MCF 10A (cell line): ENCODE data around the gene STAT1. TPM values are rescaled to one million over a fixed set of nuclear protein-coding genes. Genes with fewer than 3 reads are reported as not detected.

ENCODE experiments used
- BruUV-seq: library from RNA; stranded (reverse); fragments of 400-500 nt; replicated peaks from 2 replicates; lab custom pipeline; 2021; lab: Mats Ljungman, UMichigan
- CTCF ChIA-PET: fragments of 300-600 bp; sonication (Branson Sonifier 250); formaldehyde crosslinking; extraction: SDS; loops from one replicate; lab custom pipeline; 2021; ENCODE audit warnings: antibody characterized with exemption, inconsistent platforms; lab: Yijun Ruan, JAX
- POLR2A ChIA-PET: fragments of 300-600, 350-650 bp; sonication (Branson Sonifier 250); formaldehyde crosslinking; extraction: SDS; loops from one replicate; lab custom pipeline; 2020; ENCODE audit warnings: antibody characterized with exemption, inconsistent platforms; lab: Yijun Ruan, JAX
- DNase-seq: peaks from one replicate; pipeline ENCODE4 v3.0.0-alpha.2; 2018; ENCODE audit not compliant: unreplicated experiment
- H3K27ac Mint-ChIP-seq: one replicate; pipeline ENCODE4 v1.8.0; 2022; ENCODE audit warnings: mild to moderate bottlenecking, low read depth, mixed read lengths; ENCODE audit not compliant: unreplicated experiment
- H3K27me3 Mint-ChIP-seq: one replicate; pipeline ENCODE4 v1.8.0; 2022; ENCODE audit warnings: mixed read lengths; ENCODE audit not compliant: insufficient read depth, unreplicated experiment
- H3K36me3 Mint-ChIP-seq: one replicate; pipeline ENCODE4 v1.8.0; 2022; ENCODE audit warnings: mild to moderate bottlenecking, moderate library complexity, mixed read lengths; ENCODE audit not compliant: insufficient read depth, unreplicated experiment
- H3K4me1 Mint-ChIP-seq: one replicate; pipeline ENCODE4 v1.8.0; 2022; ENCODE audit warnings: mixed read lengths; ENCODE audit not compliant: insufficient read depth, unreplicated experiment
- H3K4me3 Mint-ChIP-seq: one replicate; pipeline ENCODE4 v1.8.0; 2022; ENCODE audit warnings: mild to moderate bottlenecking, moderate library complexity, mixed read lengths; ENCODE audit not compliant: unreplicated experiment
- H3K9me3 Mint-ChIP-seq: one replicate; pipeline ENCODE4 v1.8.0; 2022; ENCODE audit warnings: mixed read lengths; ENCODE audit not compliant: unreplicated experiment
- intact Hi-C: fragments of 100-400 bp; cut with micrococcal nuclease; formaldehyde crosslinking; loops from 2 replicates; pipeline ENCODE4 v1.14.1; 2022
- total RNA-seq: library from RNA; stranded (reverse); gene quantifications from 2 replicates; pipeline ENCODE4 v1.2.3, GENCODE V29; 2022
- TF ChIP-seq, protein P1 (sequence below): fragments of 200-600 bp; IDR thresholded peaks from one replicate; pipeline ENCODE4 v1.8.0; 2022; ENCODE audit warnings: antibody characterized with exemption, mild to moderate bottlenecking; ENCODE audit not compliant: unreplicated experiment

STAT1 gene
- total RNA-seq, 1 experiment from 2014 or later = 36.9 TPM

- ChIA-PET POLR2A (no interaction called here), CTCF (no interaction called here)
- H3K27ac Mint-ChIP-seq = no peak overlapping the region
- H3K4me1 Mint-ChIP-seq = no peaks in the 10 kb centered on the region
- no TSS peak for BruUV-seq
- no peaks in the 10 kb centered on the region for H3K27me3 Mint-ChIP-seq
- H3K4me3 Mint-ChIP-seq = no peak overlapping the region
- intact Hi-C loops = no loop called here
- peaks cover 70% of the 10 kb centered on the region for H3K36me3 Mint-ChIP-seq
- no peak for DNase-seq
- TF ChIP-seq, protein P1, sequence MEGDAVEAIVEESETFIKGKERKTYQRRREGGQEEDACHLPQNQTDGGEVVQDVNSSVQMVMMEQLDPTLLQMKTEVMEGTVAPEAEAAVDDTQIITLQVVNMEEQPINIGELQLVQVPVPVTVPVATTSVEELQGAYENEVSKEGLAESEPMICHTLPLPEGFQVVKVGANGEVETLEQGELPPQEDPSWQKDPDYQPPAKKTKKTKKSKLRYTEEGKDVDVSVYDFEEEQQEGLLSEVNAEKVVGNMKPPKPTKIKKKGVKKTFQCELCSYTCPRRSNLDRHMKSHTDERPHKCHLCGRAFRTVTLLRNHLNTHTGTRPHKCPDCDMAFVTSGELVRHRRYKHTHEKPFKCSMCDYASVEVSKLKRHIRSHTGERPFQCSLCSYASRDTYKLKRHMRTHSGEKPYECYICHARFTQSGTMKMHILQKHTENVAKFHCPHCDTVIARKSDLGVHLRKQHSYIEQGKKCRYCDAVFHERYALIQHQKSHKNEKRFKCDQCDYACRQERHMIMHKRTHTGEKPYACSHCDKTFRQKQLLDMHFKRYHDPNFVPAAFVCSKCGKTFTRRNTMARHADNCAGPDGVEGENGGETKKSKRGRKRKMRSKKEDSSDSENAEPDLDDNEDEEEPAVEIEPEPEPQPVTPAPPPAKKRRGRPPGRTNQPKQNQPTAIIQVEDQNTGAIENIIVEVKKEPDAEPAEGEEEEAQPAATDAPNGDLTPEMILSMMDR = no peak
- H3K9me3 Mint-ChIP-seq = no peaks in the 10 kb centered on the region
Measured at GRCh38 chr2:190970873-190971506, 43.0 kb downstream of the STAT1 start.

DNA sequence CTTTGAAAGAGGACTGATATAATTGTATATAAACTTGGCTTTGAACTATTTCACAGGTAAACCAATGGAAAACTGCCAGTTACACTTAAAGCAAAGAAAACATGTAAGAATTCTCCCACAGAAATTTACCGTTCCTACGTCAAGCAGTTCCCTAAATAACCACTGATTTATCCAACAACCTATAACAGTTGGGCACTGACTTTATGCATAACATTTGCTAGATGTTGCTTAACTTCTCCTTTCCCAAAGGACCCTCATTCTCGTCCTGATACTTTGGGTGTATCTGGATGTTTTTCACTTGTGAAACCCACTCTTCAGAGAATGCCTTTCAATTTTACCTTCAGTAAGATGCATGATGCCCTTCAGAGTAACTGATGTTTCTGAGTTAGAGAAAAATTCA lies 43.8 kb downstream of the STAT1 start:
- Mint-ChIP-seq H3K4me1 (no peaks in the 10 kb centered on the region), H3K27me3 (no peaks in the 10 kb centered on the region), H3K4me3 (no peak overlapping the region), H3K36me3 (peaks cover 65% of the 10 kb centered on the region), H3K9me3 (no peaks in the 10 kb centered on the region), H3K27ac (no peak overlapping the region)
- no TSS peak for BruUV-seq
- DNase-seq = no peak
- intact Hi-C loops = no loop called here
- TF ChIP-seq, protein P1 = no peak
- CTCF ChIA-PET = no interaction called here
- POLR2A ChIA-PET = no interaction called here

GRCh38 chr2:190968522-190968921 lies 45.4 kb downstream of the STAT1 start:
- Mint-ChIP-seq H3K4me3 (no peak overlapping the region), H3K4me1 (no peaks in the 10 kb centered on the region)

GRCh38 chr2:190965580-190966222 lies 48.3 kb downstream of the STAT1 start:
- H3K9me3 Mint-ChIP-seq = no peaks in the 10 kb centered on the region
- H3K4me1 Mint-ChIP-seq = no peaks in the 10 kb centered on the region
- H3K36me3 Mint-ChIP-seq = peaks cover 51% of the 10 kb centered on the region
- H3K4me3 Mint-ChIP-seq = no peak overlapping the region
- H3K27ac Mint-ChIP-seq = no peak overlapping the region
- POLR2A ChIA-PET = no interaction called here
- intact Hi-C loops = no loop called here
- no peaks in the 10 kb centered on the region for H3K27me3 Mint-ChIP-seq
- CTCF ChIA-PET = interaction anchor here (0.6 to 1.3 kb wide), 3 partner anchors 16 to 43 kb away, joined by 3 to 4 read pairs (median 3); no protein-coding TSS in a partner anchor
- TF ChIP-seq, protein P1 = no peak
- no peak for DNase-seq
- no TSS peak for BruUV-seq

More at GRCh38 chr2:190968522-190968921, 45.4 kb downstream of the STAT1 start:
- H3K9me3 Mint-ChIP-seq = no peaks in the 10 kb centered on the region
- POLR2A ChIA-PET = interaction anchor here (0.6 to 1.4 kb wide), 4 partner anchors 8 to 124 kb away, joined by 3 to 4 read pairs (median 4); no protein-coding TSS in a partner anchor
- BruUV-seq = no TSS peak
- CTCF ChIA-PET = no interaction called here
- intact Hi-C loops = no loop called here
- no peaks in the 10 kb centered on the region for H3K27me3 Mint-ChIP-seq
- TF ChIP-seq, protein P1 = no peak
- H3K27ac Mint-ChIP-seq = no peak overlapping the region
- H3K36me3 Mint-ChIP-seq = peaks cover 59% of the 10 kb centered on the region
- DNase-seq = no peak
